GM18508 (cell line): ENCODE measurements around the gene ZDHHC6.
A peak's percentile ranks its signal among the peaks of the same experiment; 100 is the strongest.
"Not testable (repeated sequence)": the region's sequence is repeated elsewhere in the genome, so short reads cannot be mapped to it uniquely, and the experiment has no call there.

Experiments used
- ATAC-seq: cut with Tn5 transposase; IDR thresholded peaks from one replicate; pipeline ENCODE4 v1.9.1; 2021; ENCODE audit warnings: moderate number of reproducible peaks; ENCODE audit not compliant: insufficient read depth, unreplicated experiment

The ZDHHC6 gene, protein sequence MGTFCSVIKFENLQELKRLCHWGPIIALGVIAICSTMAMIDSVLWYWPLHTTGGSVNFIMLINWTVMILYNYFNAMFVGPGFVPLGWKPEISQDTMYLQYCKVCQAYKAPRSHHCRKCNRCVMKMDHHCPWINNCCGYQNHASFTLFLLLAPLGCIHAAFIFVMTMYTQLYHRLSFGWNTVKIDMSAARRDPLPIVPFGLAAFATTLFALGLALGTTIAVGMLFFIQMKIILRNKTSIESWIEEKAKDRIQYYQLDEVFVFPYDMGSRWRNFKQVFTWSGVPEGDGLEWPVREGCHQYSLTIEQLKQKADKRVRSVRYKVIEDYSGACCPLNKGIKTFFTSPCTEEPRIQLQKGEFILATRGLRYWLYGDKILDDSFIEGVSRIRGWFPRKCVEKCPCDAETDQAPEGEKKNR

DNA sequence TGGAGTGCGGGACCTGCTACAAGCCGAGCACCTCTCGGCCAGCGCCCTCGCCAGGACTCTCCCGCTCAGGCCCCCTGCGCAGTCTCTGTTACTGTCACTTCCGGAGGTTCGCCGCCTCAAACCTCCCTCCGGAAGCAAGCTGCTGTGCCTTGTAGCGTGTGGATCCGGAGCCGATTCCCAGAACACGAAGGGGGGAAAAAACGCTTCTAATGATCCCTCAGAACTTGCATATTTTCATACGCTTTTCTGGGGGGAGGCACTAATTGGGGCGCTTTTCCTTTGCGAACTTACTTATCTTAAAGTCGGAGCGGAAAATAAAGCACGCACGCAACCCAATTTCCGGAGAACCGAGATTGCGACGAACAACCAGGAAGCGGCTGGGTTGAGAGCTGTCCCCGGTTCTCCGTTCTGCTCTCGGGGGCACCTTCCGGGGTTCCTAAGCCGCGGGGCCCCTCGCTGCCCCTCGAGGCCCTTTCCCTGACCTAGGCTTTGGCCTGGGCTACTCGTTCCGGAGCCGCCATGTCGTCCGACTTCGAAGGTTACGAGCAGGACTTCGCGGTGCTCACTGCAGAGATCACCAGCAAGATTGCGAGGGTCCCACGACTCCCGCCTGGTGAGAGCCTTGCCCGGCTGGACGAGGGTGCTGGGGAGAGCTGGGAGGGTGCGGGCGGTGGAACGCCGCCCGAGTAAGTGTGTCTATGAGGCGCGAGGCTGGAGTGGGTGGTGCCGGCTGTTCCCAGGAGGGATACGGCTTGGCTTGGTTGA lies at the start of gene ZDHHC6, which contains the start of gene VTI1A:
ZDHHC6 (minus strand) TSS at position 60 of the 765 bp plus-strand sequence. CDS start 1,478 bp downstream, outside the sequence.
VTI1A (plus strand) TSS at position 361 of the 765 bp plus-strand sequence; CDS start at position 520, 159 bp downstream.
- ATAC-seq = peak; percentile 84

DNA sequence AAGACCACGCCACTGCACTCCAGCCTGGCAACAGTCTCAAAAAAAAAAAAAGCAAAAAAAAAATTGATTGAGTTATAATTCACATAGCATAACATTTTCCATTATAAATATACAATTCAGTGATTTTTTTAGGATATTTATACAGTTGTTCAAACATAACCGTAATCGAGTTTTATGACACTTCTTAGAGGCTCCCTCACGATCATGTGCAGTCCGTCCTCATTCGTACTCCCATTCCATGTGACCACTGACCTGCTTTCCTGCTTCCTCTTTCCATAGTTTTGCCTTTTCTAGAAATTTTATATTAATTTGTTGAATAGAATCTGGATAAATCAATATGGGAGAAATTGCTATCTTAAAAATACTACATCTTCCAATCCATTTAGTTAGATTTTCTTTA lies 46.0 kb upstream of the ZDHHC6 start:
- no peak for ATAC-seq

DNA sequence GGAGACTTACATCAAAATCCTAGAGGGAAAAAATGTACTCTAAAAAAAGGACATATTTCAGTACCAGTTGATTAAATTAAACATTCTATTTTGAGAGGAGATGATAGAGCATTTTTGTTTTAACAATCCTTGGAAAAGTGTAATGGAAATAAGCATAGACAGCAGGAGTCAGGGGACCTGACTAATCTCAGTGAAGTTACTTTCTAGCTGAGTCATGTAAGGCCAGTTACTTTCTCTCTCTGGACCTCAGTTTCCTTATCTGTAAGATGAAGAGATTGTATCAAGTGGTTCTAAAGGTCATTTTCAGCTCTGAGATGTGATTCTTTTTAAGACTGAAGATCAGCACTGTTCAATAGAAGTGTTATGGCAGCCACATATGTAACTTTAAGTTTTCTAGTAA lies 44.4 kb upstream of the ZDHHC6 start:
- ATAC-seq = no peak

DNA sequence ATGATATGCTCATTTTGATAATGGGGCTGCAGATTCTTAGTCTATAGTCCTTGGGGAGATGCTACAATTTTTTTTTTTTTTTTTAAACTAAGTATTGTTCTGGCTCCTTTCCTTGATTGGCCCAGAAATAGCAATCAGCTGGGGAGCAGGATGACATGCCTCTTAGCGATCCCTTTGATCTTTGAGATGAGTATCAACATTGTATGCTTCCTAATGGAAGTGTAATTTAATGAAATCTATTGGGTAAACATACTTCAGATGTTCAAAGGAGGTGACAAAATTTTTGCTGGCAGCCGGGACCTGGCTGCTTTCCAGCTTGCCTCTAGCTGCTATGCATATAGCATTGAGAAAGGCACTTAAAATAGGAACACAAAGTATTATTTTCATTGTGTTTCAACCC lies 43.8 kb upstream of the ZDHHC6 start:
- ATAC-seq = no peak

DNA sequence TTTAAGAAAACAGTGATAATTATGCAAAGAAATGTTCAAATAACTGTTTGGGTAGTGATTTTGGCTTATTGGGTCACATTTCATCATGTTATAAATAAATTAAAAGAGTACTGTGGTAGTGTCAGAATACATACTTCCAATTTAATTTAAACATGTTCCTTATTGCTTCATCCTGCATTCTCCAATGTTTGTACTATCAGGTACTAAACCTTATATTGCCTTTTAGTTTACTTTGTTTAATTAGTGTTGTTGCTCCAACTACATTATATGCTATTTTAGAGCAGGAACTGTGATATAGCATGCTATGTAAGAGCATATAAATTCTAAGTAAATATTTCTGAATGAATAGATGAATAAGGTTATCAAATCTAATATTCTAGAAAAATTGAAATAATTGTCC lies 41.2 kb upstream of the ZDHHC6 start:
- ATAC-seq = no peak

DNA sequence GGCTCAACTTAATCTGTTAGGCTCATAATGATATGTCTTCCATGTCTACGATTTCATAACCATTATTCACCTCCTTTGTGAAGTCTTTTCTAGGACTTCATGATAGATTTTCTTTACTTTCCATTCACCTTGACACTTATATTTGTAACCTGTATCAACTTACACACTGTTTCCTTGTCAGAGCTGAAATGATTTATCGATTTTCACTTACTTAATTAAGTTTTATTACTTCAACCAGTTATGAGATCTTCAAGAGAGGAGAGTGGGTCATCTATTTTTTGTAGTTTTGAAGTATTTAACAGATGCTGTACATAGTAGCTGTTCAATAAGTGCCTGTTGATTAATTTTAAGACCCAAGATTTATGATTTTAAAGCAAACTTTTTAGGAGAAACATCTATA lies 37.7 kb upstream of the ZDHHC6 start:
- no peak for ATAC-seq

DNA sequence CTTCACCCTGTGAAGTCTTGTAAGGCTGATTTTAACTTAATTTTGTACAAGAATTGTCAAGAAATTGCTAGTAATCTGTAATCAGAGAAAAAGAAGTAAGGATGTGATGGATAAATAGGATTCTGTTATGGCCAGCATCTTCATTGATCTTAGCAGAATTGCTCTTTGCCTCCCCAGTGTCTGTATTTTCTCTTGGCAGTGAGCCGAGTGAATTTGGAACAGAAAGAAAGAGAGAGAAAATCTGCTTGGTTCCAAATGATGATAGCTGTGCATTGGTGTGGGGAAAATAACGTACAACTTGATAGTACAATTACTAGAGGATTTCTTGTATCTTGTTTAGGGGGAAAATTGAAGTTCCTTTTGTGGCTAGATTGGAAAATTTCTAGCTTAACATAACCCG lies 34.9 kb upstream of the ZDHHC6 start:
- ATAC-seq = no peak

DNA sequence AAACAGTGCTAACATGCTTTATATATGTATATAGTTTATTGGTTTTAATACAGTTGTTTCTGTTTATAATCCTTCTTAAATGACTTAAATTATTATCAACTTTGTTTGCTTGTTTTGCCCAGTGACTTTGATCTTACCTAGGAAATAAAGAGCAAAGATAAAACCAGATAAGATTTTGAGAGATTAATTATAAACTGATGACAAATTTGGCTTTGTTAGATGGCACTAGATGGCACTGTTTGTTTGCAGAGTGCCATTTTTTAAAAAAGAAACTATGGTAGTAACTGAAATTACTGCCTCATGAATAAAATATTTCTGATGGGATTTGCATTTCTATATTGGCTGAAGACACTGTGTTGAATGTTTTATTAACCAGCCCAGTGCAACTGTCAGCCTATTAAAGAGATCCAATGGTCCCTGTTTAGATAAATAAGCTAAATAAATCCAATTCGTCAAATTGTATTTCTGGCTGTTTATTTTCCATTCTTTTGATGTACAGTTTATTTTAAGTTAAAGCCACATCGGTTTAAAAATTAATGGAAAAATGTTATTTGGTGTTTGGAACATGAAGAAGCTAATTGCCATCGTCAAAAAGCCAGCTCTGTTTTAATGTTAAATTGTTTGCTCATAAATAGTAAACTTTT lies 29.0 kb upstream of the ZDHHC6 start:
- no peak for ATAC-seq

DNA sequence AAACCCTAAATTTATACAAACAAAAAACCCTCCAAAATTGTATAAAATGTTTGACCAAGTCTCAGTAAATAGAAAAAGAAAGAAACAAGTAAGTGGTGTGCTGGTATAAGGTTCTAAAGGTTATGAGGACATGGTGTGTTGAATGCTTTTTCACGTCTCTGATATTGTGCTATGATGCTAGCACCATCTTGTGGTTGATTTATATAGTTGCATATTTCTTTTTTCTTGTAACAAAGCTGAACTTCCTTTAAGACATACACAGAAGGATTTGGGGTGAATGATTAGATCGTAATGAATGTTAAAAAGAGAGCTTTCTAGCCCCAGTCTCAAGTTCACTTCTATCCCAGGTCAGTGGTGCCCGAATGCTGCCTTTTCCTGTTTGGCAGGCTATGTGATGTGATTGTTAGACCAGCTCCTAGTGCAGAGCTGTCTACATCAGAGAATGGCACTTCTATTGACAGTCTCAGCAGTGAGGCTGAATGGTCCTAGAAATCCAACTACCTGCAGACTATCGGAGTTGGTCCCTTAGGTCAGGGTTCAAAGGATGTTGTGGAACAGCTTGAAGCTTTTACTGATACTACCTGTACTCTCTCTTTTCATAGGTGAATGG lies 25.3 kb upstream of the ZDHHC6 start:
- no peak for ATAC-seq

DNA sequence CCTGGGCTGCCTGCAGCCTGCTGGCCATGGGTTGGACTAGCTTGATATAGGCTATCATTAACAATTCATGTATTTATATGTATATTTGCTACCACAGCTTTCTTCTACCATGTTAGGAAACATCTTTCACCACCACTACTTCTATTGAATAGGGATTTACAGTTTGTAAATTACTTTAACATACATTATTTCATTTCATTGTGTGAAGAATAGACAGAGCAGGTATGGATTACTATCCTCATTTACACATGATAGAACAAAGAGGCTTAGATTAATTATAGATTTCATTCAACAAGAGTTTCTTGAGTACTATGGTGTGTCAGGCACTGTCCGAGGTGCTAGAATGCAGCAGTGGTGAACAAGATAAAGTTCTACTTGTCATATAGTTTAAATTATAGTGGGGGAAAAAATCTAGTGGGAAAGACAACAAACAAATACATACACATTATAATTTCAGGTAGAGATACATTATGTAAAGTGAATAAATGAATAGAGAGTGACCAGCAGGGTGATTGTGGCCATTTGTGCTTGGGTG lies 20.9 kb upstream of the ZDHHC6 start:
- ATAC-seq = no peak

DNA sequence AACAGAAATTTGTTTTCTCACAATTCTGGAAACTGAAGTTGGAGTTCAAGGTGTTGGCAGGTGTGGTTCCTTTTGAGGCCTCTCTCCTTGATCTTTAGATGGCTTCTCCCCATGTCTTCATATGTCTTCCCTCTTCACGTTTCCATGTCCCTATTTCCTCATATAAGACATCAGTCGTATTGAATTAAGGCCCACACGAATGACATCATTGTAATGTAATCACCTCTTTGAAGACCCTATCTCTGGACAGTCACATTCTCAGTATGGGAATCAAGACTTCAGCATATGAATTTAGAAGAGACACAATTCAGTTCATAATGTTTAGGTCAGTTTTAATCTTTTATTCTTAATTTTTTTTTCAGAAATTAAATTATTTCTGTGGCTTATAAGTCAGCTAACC lies 20.1 kb upstream of the ZDHHC6 start:
- no peak for ATAC-seq

DNA sequence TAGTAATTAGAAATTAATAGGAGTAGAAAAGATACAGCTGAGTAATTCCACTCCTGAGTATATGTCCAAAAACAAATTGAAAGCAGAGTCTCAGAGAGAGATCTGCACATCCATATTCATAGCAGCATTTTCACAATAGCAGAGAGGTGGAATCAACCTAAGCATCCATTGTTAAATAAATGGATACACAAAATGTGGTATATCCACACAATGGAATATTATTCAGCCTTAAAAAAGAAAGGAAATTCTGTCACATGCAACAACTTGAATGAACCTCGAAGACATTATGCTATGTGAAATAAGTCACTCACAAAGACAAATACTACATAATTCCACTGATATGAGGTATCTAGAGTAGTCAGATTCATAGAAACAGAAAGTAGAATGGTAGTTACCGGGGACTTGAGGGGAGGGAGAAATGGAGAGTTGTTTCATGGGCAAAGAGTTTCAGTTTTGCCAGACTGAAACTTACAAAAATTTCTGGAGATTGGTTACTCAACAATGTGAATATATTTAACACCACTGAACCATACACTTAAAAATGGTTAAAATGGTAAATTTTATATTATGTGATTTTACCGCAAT lies 18.7 kb upstream of the ZDHHC6 start:
- no peak for ATAC-seq

DNA sequence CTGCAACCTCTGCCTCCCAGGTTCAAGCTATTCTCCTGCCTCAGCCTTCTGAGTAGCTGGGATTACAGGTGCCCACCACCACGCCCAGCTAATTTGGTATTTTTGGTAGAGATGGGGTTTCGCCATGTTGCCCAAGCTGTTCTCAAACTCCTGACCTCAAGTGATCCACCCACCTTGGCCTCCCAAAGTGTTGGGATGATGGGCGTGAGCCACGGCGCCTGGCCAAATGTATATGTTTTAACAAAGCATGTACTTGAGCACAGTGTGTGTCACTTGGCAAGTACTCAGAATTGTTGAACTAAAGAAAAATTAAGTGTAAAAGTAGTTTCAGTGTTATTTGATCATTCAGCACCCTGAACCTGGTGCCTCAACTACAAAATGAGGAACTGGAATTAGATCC lies 17.4 kb upstream of the ZDHHC6 start:
- not testable (repeated sequence) for ATAC-seq

DNA sequence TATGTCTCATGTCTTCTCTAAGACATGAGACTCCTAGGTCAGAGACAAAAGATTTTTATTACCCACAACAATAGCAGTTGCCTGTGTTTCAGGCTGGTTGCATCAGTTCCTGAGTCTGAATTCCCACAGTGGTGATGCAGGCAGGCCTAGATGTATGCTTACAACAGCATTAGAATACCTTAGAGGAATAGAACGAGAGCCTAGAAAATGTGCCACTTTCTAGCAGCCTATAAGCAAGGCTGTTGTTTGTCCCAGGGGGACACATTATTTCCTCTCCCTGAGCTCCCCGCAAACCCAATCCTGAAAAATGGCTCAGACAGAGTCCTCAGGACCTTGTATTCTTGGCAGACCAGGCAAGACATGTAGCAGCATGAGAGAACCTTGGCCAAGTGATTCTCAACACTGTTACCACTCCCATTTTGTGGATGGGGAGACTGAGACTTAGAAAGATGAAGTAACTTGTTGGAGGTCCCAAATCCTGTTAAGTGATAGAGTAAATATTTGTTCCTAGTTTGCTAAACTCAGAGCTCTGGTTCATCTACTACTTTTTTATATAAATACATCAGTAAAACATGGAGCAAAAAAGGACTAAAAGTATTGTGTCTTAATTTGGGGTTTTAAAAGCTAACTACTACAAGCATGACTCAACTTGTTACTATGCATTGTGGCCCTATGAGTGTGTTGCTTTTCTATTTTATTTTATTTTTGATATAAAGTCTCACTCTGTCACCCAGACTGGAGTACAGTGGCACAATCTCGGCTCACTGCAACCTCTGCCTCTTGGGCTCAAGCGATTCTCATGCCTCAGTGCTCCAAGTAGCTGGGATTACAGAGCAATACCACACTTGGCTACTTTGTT lies 14.5 kb upstream of the ZDHHC6 start:
- ATAC-seq = no peak

DNA sequence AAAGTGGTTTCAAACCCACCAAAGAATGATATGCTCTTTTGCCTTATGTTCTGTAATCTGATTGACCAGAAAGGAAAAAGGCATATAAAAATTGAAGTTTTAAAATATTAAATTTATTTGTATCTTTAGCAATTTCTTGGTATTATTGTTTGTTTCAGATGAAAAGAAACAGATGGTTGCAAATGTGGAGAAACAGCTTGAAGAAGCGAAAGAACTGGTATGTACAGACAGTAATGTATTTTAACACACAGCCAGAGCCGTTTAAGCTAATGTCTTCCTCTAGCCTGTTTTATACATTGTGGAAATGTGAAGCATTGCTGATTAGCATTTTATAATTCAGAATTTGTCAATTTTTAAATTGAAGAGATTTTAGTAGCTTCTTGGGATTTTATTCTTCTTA lies 13.7 kb upstream of the ZDHHC6 start:
- ATAC-seq = no peak

DNA sequence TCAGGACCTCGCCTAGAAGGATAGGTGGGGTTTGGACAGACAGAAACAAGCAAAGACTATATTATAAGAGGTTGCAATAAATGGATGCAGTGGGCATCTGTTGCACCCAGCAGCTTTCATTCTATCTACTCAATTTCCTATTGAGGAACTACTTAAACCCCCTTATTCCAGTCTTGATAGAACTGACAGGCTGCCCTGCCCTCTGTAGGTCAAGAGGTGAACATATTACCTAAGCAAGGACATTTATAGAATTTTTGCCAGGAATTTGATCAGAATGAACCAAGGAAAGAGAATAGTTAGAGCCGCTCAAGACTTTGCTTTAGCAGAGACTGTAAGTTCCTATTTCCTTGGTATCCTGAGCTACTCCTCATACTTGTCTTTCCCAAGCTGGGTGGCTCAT lies 9.8 kb upstream of the ZDHHC6 start:
- no peak for ATAC-seq

DNA sequence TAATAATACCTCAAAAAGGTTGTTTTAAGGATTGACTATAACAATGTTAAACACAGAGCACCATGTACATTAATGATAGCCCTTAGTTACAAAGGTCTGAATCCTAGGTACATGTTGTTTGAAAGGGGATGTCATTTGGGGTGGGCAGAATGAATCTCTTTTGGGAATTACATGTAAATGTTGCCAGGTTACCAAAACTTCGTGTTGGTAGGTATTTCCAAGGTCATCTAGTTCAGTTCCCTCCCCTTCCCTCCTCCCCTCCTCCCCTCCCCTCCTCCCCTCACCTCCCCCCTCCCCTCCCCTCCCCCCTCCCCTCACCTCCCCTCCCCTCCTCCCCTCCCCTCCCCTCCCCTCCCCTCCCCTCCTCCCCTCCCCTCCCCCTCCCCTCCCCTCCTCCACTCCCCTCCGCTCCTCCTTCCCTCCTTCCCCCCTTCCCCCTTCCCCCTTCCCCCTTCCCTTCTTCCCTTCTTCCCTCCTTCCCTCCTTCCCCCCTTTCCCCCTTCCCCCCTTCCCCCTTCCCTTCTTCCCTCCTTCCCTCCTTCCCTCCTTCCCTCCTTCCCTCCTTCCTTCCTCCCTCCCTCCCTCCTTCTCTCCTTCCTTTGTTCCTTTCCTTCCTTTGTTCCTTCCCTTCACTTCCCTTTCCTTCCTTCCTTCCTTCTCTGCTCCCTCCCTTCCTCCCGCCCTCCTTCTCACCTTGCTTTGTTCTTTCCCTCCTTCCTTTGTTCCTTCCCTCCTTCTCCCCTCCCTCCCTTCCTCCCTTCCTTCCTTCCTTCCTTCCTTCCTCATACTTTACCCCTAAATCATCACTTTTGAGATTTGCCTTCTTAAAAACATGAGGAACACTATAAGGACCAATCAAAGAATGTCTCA lies 8.4 kb upstream of the ZDHHC6 start:
- no peak for ATAC-seq

DNA sequence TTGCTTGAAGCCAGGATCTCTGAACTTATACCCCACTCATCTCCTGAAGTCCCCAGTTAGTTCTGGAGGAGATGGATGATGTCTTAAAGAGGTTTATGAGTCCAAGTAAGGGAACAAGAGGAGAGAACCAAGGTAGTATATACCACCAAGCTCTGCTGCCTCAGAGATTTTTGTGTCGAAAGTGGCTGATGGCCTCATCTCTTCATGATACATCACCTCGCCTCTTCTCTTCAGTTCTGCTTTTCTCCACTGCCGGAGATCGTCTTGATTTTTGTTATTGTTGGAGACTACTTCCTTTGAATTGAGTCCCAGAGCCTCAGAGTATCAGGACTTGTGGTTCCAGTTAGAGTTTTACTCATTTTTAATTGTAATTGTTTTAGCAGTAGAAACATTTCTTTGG lies 2.2 kb upstream of the ZDHHC6 start:
- ATAC-seq = no peak
